Parathyroid adenoma (tissue), 2 donors: Measurements from ENCODE around the gene STX1A.

Experiments used
- H2AFZ ChIP-seq: fragments of 300-600 bp; sonication (generic); one replicate; pipeline ENCODE4 v1.7.0; 2017; ENCODE audit warnings: antibody characterized with exemption, mild to moderate bottlenecking
- H3K27ac ChIP-seq: fragments of 300-600 bp; sonication (generic); one replicate; pipeline ENCODE4 v1.7.0; 2017
- H3K27me3 ChIP-seq: fragments of 300-600 bp; sonication (generic); one replicate; pipeline ENCODE4 v1.7.0; 2017; ENCODE audit warnings: low read length; ENCODE audit not compliant: control insufficient read depth, insufficient read depth
- H3K36me3 ChIP-seq: fragments of 300-600 bp; sonication (generic); one replicate; pipeline ENCODE4 v1.7.0; 2017; ENCODE audit warnings: low read length; ENCODE audit not compliant: control insufficient read depth, insufficient read depth
- H3K4me1 ChIP-seq: fragments of 300-600 bp; sonication (generic); one replicate; pipeline ENCODE4 v1.7.0; 2017; ENCODE audit warnings: control low read depth
- H3K4me2 ChIP-seq: fragments of 300-600 bp; sonication (generic); one replicate; pipeline ENCODE4 v1.7.0; 2017; ENCODE audit warnings: low read length
- H3K4me3 ChIP-seq: fragments of 300-600 bp; sonication (generic); one replicate; pipeline ENCODE4 v1.7.0; 2017; ENCODE audit warnings: low read depth, low read length
- H3K79me2 ChIP-seq: fragments of 300-600 bp; sonication (generic); one replicate; pipeline ENCODE4 v1.7.0; 2017; ENCODE audit warnings: control low read depth
- H3K9ac ChIP-seq: fragments of 300-600 bp; sonication (generic); one replicate; pipeline ENCODE4 v1.7.0; 2017; ENCODE audit warnings: mild to moderate bottlenecking
- H3K9me3 ChIP-seq: fragments of 300-600 bp; sonication (generic); one replicate; pipeline ENCODE4 v1.7.0; 2017; ENCODE audit warnings: low read length; ENCODE audit not compliant: control insufficient read depth
- CTCF ChIP-seq: fragments of 300-600 bp; sonication (generic); IDR thresholded peaks from one replicate; pipeline ENCODE4 v1.7.0; 2017; ENCODE audit warnings: antibody characterized with exemption, mild to moderate bottlenecking
- donor health status: primary hyperparathyroidism.

The STX1A gene

GRCh38 chr7:73674468-73675124, 44.9 kb downstream of the STX1A start:
- Histone ChIP-seq H3K27ac (no peak overlapping the region), H3K27me3 (no peaks in the 10 kb centered on the region), H3K4me3 (no peak overlapping the region), H3K9ac (no peak overlapping the region), H3K4me1 (no peaks in the 10 kb centered on the region), H3K79me2 (peaks cover 4% of the 10 kb centered on the region), H2AFZ (no peak overlapping the region), H3K4me2 (no peak overlapping the region), H3K9me3 (no peaks in the 10 kb centered on the region), H3K36me3 (no peaks in the 10 kb centered on the region)
- TF ChIP-seq CTCF: no peak

GRCh38 chr7:73671857-73672445, 47.5 kb downstream of the STX1A start:
- Histone ChIP-seq H3K79me2 (peaks cover 4% of the 10 kb centered on the region), H3K36me3 (no peaks in the 10 kb centered on the region), H3K9ac (no peak overlapping the region), H3K27me3 (no peaks in the 10 kb centered on the region), H3K27ac (no peak overlapping the region), H3K4me2 (no peak overlapping the region), H3K4me1 (peaks cover 7% of the 10 kb centered on the region), H2AFZ (no peak overlapping the region), H3K9me3 (no peaks in the 10 kb centered on the region), H3K4me3 (no peak overlapping the region)
- no peak for TF ChIP-seq CTCF

GRCh38 chr7:73671322-73671661, 48.2 kb downstream of the STX1A start:
- H3K9ac ChIP-seq: no peak overlapping the region
- peaks cover 7% of the 10 kb centered on the region for H3K4me1 ChIP-seq
- H3K4me2 ChIP-seq: no peak overlapping the region
- H3K36me3 ChIP-seq: no peaks in the 10 kb centered on the region
- TF ChIP-seq CTCF: no peak
- peaks cover 4% of the 10 kb centered on the region for H3K79me2 ChIP-seq
- H3K4me3 ChIP-seq: no peak overlapping the region
- no peaks in the 10 kb centered on the region for H3K9me3 ChIP-seq
- H3K27ac ChIP-seq: no peak overlapping the region
- no peaks in the 10 kb centered on the region for H3K27me3 ChIP-seq
- no peak overlapping the region for H2AFZ ChIP-seq

GRCh38 chr7:73669858-73670385, 49.5 kb downstream of the STX1A start:
- no peak overlapping the region for H3K4me3 ChIP-seq
- H3K9me3 ChIP-seq: no peaks in the 10 kb centered on the region
- no peak overlapping the region for H3K4me2 ChIP-seq
- H3K4me1 ChIP-seq: peaks cover 7% of the 10 kb centered on the region
- TF ChIP-seq CTCF: no peak
- H3K36me3 ChIP-seq: no peaks in the 10 kb centered on the region
- H3K79me2 ChIP-seq: peaks cover 4% of the 10 kb centered on the region
- no peak overlapping the region for H3K27ac ChIP-seq
- H3K27me3 ChIP-seq: no peaks in the 10 kb centered on the region
- no peak overlapping the region for H3K9ac ChIP-seq
- no peak overlapping the region for H2AFZ ChIP-seq

GRCh38 chr7:73669288-73669701, 50.2 kb downstream of the STX1A start:
- TF ChIP-seq CTCF: no peak
- H3K27me3 ChIP-seq: no peaks in the 10 kb centered on the region
- H3K9me3 ChIP-seq: no peaks in the 10 kb centered on the region
- H3K4me3 ChIP-seq: no peak overlapping the region
- H3K4me2 ChIP-seq: no peak overlapping the region
- peaks cover 4% of the 10 kb centered on the region for H3K79me2 ChIP-seq
- peak overlapping the region; percentile 83 for H2AFZ ChIP-seq
- H3K9ac ChIP-seq: no peak overlapping the region
- H3K4me1 ChIP-seq: peaks cover 7% of the 10 kb centered on the region
- H3K27ac ChIP-seq: peak overlapping the region; percentile 26
- no peaks in the 10 kb centered on the region for H3K36me3 ChIP-seq
